ENCODE results near the gene SSBP3.
A peak's percentile ranks its signal among the peaks of the same experiment; 100 is the strongest.
"Not testable (repeated sequence)": the region's sequence is repeated elsewhere in the genome, so short reads cannot be mapped to it uniquely, and the experiment has no call there.

The SSBP3 gene

GRCh38 chr1:54240741-54241335, 165.4 kb downstream of the SSBP3 start:
- DNase-seq (ENCODE audit: low spot score), result no peak

GRCh38 chr1:54239631-54240031, 166.6 kb downstream of the SSBP3 start:
- DNase-seq (ENCODE audit: low spot score), result peak; percentile 53

- no peak for DNase-seq (ENCODE audit: low spot score)
Observed at GRCh38 chr1:54239035-54239383, 167.2 kb downstream of the SSBP3 start.

GRCh38 chr1:54238353-54239034, 167.7 kb downstream of the SSBP3 start:
- DNase-seq (ENCODE audit: low spot score), result no peak

- no peak for DNase-seq (ENCODE audit: low spot score)
Observed at GRCh38 chr1:54237586-54237985, 168.6 kb downstream of the SSBP3 start.

- no peak for DNase-seq (ENCODE audit: low spot score)
Observed at GRCh38 chr1:54234284-54234683, 171.9 kb downstream of the SSBP3 start.

- not testable (repeated sequence) for DNase-seq (ENCODE audit: low spot score)
Observed at GRCh38 chr1:54233196-54233595, 173.0 kb downstream of the SSBP3 start.

GRCh38 chr1:54230507-54231339, 175.5 kb downstream of the SSBP3 start:
- DNase-seq (ENCODE audit: low spot score), result no peak

- DNase-seq (ENCODE audit: low spot score), result no peak
Observed at GRCh38 chr1:54229281-54229891, 176.8 kb downstream of the SSBP3 start.

- no peak for DNase-seq (ENCODE audit: low spot score)
Observed at GRCh38 chr1:54228638-54229079, 177.5 kb downstream of the SSBP3 start.

- DNase-seq (ENCODE audit: low spot score), result no peak
Observed at GRCh38 chr1:54227891-54228310, 178.3 kb downstream of the SSBP3 start.

- DNase-seq (ENCODE audit: low spot score), result peak; percentile 47
Observed at GRCh38 chr1:54227091-54227602, 179.0 kb downstream of the SSBP3 start.

- DNase-seq (ENCODE audit: low spot score), result no peak
Observed at GRCh38 chr1:54225986-54226559, 180.1 kb downstream of the SSBP3 start.

- DNase-seq (ENCODE audit: low spot score), result no peak
Observed at GRCh38 chr1:54225378-54225777, 180.8 kb downstream of the SSBP3 start.

GRCh38 chr1:54224233-54224632, 182.0 kb downstream of the SSBP3 start:
- DNase-seq (ENCODE audit: low spot score), result no peak

- no peak for DNase-seq (ENCODE audit: low spot score)
Observed at GRCh38 chr1:54223441-54224202, 182.6 kb downstream of the SSBP3 start.

GRCh38 chr1:54222711-54223110, 183.5 kb downstream of the SSBP3 start:
- no peak for DNase-seq (ENCODE audit: low spot score)

GRCh38 chr1:54221867-54222484, 184.2 kb downstream of the SSBP3 start:
- DNase-seq (ENCODE audit: low spot score), result no peak

- DNase-seq (ENCODE audit: low spot score), result no peak
Observed at GRCh38 chr1:54221113-54221834, 184.9 kb downstream of the SSBP3 start.

Data from Ammon's horn (tissue), 1 donor.